A549 (cell line): ENCODE results near the gene SOX10.

Experiments used
- EP300 ChIP-seq, 2 experiments: fragments of >200 bp; sonication (Bioruptor Twin); formaldehyde crosslinking; IDR thresholded peaks; 2 replicates in 1 of 2; 3 replicates in 1 of 2; pipeline ENCODE4 v1.6.1; 2016 to 2017
- JUN ChIP-seq, 2 experiments: fragments of >200 bp; sonication (Bioruptor Twin); formaldehyde crosslinking; IDR thresholded peaks; 2 replicates in 1 of 2; 3 replicates in 1 of 2; pipeline ENCODE4 v1.6.1; 2016 to 2017
- NPAS2 ChIP-seq: fragments of 250-450 bp; sonication (Bioruptor Pico); IDR thresholded peaks from 2 replicates; pipeline ENCODE4 v1.8.0; 2022; ENCODE audit warnings: mild to moderate bottlenecking, moderate library complexity, borderline replicate concordance
- POLR2A ChIP-seq: IDR thresholded peaks from 2 replicates; pipeline ENCODE4 v1.6.1; 2012; ENCODE audit warnings: mild to moderate bottlenecking, low read length
- ZC3H11A ChIP-seq: fragments of 450-650 bp; IDR thresholded peaks from 2 replicates; pipeline ENCODE4 v1.6.1; 2014; ENCODE audit warnings: antibody characterized with exemption, mild to moderate bottlenecking
- TF ChIP-seq, protein P1 (sequence below): fragments of >200 bp; sonication (Bioruptor Twin); formaldehyde crosslinking; IDR thresholded peaks from 3 replicates; pipeline ENCODE4 v1.5.1; 2016
- TF ChIP-seq, protein P2 (sequence below): fragments of 450-650 bp; IDR thresholded peaks from 2 replicates; pipeline ENCODE4 v1.6.1; 2014; ENCODE audit warnings: antibody characterized with exemption

DNA sequence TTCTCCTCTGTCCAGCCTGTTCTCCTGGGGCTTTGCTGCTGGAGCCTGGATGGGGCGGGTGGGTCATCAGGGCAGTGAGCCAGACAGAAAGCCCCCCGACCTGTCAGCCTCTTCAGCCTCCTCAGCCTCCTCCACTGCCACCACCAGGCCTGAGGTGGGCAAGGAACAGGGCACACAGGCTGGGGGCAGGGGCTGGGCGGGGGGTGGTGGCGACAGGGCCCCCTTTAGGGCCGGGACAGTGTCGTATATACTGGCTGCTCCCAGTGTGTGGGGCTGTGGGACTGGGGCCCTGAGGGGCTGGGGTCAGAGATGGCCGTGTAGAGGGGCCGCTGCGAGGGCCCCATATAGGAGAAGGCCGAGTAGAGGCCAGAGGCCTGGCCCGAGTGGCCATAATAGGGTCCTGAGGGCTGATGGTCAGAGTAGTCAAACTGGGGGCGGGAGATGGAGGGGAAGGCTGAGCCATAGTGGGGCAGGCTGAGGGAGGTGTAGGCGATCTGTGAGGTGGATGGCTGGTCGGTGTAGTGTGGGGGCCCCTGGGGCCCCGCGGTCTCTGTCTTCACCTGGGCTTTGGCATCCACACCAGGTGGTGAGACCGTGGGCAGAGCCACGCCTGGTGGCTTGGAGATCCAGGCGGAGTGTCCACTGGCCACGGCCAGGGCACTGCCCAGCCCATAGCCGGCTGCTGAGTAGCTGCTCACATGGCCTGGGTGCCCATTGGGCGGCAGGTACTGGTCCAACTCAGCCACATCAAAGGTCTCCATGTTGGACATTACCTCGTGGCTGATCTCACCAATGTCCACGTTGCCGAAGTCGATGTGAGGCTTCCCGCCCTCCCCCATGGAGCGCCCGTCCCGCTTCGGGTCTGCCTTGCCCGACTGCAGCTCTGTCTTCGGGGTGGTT is 10.8 kb downstream of the SOX10 start:
- TF ChIP-seq, protein P1, sequence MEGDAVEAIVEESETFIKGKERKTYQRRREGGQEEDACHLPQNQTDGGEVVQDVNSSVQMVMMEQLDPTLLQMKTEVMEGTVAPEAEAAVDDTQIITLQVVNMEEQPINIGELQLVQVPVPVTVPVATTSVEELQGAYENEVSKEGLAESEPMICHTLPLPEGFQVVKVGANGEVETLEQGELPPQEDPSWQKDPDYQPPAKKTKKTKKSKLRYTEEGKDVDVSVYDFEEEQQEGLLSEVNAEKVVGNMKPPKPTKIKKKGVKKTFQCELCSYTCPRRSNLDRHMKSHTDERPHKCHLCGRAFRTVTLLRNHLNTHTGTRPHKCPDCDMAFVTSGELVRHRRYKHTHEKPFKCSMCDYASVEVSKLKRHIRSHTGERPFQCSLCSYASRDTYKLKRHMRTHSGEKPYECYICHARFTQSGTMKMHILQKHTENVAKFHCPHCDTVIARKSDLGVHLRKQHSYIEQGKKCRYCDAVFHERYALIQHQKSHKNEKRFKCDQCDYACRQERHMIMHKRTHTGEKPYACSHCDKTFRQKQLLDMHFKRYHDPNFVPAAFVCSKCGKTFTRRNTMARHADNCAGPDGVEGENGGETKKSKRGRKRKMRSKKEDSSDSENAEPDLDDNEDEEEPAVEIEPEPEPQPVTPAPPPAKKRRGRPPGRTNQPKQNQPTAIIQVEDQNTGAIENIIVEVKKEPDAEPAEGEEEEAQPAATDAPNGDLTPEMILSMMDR: no peak
- TF ChIP-seq, protein P2, sequence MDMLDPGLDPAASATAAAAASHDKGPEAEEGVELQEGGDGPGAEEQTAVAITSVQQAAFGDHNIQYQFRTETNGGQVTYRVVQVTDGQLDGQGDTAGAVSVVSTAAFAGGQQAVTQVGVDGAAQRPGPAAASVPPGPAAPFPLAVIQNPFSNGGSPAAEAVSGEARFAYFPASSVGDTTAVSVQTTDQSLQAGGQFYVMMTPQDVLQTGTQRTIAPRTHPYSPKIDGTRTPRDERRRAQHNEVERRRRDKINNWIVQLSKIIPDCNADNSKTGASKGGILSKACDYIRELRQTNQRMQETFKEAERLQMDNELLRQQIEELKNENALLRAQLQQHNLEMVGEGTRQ: no peak
- TF ChIP-seq ZC3H11A (no peak), EP300 (IDR thresholded peaks at IDR 0.05) (no peak), JUN (IDR thresholded peaks at IDR 0.05) (no peak), NPAS2 (no peak), POLR2A (no peak)
